Spleen (tissue), 11 donors: ENCODE measurements around the gene TECPR1. TPM values are rescaled to one million over a fixed set of nuclear protein-coding genes. Genes with fewer than 3 reads are reported as not detected.

Experiments
- DNase-seq: peaks from one replicate; pipeline ENCODE4 v3.0.0-alpha.2; 2020
- H3K27ac ChIP-seq, 8 donors: fragments of 200-600 bp; sonication (generic) in 7 of 8; 1 replicate in 4 of 8; 2 replicates in 4 of 8; pipeline versions ENCODE4 v1.5.0 to v1.8.0; 2016 to 2021; ENCODE audit warnings: inconsistent platforms in 4 of 8, mild to moderate bottlenecking in 4 of 8, moderate library complexity in 1 of 8
- H3K27me3 ChIP-seq, 7 donors: fragments of 200-600 bp; sonication (generic) in 6 of 7; replicated peaks in 1 of 7; 1 replicate in 4 of 7; 2 replicates in 3 of 7; pipeline versions ENCODE4 v1.5.0 to v1.8.0; 2016 to 2021; ENCODE audit warnings: inconsistent platforms in 3 of 7, mild to moderate bottlenecking in 1 of 7
- H3K36me3 ChIP-seq, 6 donors: fragments of 200-600 bp; sonication (generic) in 5 of 6; 1 replicate in 4 of 6; 2 replicates in 2 of 6; pipeline versions ENCODE4 v1.5.0 to v1.8.0; 2016 to 2021; ENCODE audit warnings: inconsistent platforms in 2 of 6
- H3K4me1 ChIP-seq, 6 donors: fragments of 200-600 bp; sonication (generic) in 5 of 6; 1 replicate in 3 of 6; 2 replicates in 3 of 6; pipeline versions ENCODE4 v1.5.0 to v1.8.0; 2016 to 2021; ENCODE audit warnings: inconsistent platforms in 3 of 6
- H3K4me3 ChIP-seq, 8 donors: fragments of 200-600 bp; sonication (generic) in 7 of 8; 1 replicate in 4 of 8; 2 replicates in 4 of 8; pipeline versions ENCODE4 v1.5.0 to v1.8.0; 2016 to 2021; ENCODE audit warnings: inconsistent platforms in 4 of 8, mild to moderate bottlenecking in 4 of 8, moderate library complexity in 2 of 8
- H3K9me3 ChIP-seq, 8 donors: fragments of 200-600 bp; sonication (generic) in 7 of 8; 1 replicate in 4 of 8; 2 replicates in 4 of 8; pipeline versions ENCODE4 v1.5.0 to v1.8.0; 2016 to 2021; ENCODE audit warnings: inconsistent platforms in 4 of 8
- POLR2A ChIP-seq, 3 donors: fragments of 450-650 bp; IDR thresholded peaks; one replicate each; pipeline ENCODE4 v1.5.1; 2017; ENCODE audit warnings: antibody characterized with exemption in 3 of 3, mild to moderate bottlenecking in 1 of 3
- POLR2AphosphoS5 ChIP-seq, 3 donors: sonication (generic); formaldehyde crosslinking; IDR thresholded peaks; one replicate each; pipeline ENCODE4 v1.5.1; 2017; ENCODE audit warnings: antibody characterized with exemption in 3 of 3
- WGBS, 5 donors: extraction: QIAGEN DNeasy Blood & Tissue Kit in 3 of 5; methylation state at CpG; one replicate each; pipeline versions ENCODE4 v1.1.5 to v1.1.7; 2013 to 2018; 5-methylcytosine and 5-hydroxymethylcytosine counted together
- intact Hi-C: fragments of 100-400 bp; cut with DNase I; formaldehyde crosslinking; loops from one replicate; pipeline ENCODE4 v1.15.0; 2023; ENCODE audit warnings: low total_unique reads
- polyA plus RNA-seq, 3 donors: library from polyadenylated mRNA; stranded (reverse); fragments of 200-250 nt; gene quantifications; one replicate each; pipeline ENCODE4 v1.2.1, GENCODE V29; 2013
- total RNA-seq, 7 donors: library from RNA; depleted of rRNA in 3 of 7; stranded (reverse); fragments of >200 nt in 3 of 7; fragmentation: NEBNext Ultra II Directional in 4 of 7; extraction: Animal tissue kit (Norgen Biotek cat#: 25700) in 4 of 7; gene quantifications; one replicate each; pipeline versions ENCODE4 v1.1.0 to v1.2.1, GENCODE V29; 2016 to 2021
- TF ChIP-seq, protein P1 (sequence below), 11 experiments: fragments of 200-600 bp in 7 of 11; fragments of 450-650 bp in 4 of 11; sonication (generic) in 4 of 11; IDR thresholded peaks in 8 of 11; conservative IDR thresholded peaks in 3 of 11; 1 replicate in 7 of 11; 2 replicates in 4 of 11; pipeline versions ENCODE4 v1.4.0 to v1.8.0; 2016 to 2021; ENCODE audit warnings: antibody characterized with exemption in 11 of 11, inconsistent platforms in 4 of 11, mild to moderate bottlenecking in 1 of 11
- donor health status: healthy with polysubstance abuse.
- donor health status: DM: no; HTN: no; CAD: no; lungs with moderate emphysema.
- donor health status: DM: no; HTN: no; CAD: no.
- donor health status: Bipolar disorder and iron deficiency.
- donor health status: healthy.
- donor health status: DM: no; HTN: no; CAD: no.
- donor health status: DM: yes; HTN: yes; CAD: no.

TECPR1 gene
- total and polyA plus RNA-seq, 10 donors: 8.4 to 86.4 (median 40.1) TPM

DNA sequence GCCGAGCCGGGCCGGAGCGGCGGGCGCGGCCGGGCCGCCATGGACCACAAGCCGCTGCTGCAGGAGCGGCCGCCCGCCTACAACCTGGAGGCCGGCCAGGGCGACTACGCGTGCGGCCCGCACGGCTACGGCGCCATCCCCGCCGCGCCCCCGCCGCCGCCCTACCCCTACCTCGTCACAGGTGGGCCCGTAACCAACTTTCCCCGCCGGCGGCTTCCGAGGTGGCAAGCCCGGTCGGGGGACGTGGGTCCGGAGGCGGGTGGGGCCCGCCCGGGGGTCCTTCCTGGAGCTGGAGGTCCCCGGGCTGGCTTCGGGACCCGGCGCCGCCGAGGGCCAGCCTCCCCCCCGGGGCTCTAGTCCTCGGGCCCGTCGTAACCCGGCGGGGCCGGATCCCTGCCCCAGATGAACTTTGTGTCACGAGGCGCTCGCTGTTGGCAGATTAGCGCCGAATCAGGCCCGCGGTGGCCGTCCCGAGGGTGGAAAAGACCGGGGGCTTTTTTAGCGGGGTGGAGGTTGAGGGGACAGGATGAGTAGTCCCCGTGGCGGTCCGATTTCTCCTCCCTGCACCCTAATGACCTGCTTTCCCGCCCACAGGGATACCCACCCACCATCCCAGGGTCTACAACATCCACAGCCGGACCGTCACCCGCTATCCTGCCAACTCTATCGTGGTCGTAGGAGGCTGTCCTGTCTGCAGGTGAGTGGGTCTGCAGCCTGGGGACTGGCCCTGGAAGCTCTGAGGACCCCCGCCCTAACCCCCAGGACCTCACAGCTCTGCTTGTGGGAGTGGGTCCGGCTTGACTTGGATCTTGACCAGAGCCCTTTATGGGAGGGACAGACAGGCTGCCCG, 29.9 kb upstream of the TECPR1 start:
- 0 to 7% (median 5%) methylated on average over 9 to 77 of the region's 77 CpGs for WGBS, 5 donors
- H3K4me1 ChIP-seq: peaks cover 41 to 66% (median 56%) of the 10 kb centered on the region in 6 donors

DNA sequence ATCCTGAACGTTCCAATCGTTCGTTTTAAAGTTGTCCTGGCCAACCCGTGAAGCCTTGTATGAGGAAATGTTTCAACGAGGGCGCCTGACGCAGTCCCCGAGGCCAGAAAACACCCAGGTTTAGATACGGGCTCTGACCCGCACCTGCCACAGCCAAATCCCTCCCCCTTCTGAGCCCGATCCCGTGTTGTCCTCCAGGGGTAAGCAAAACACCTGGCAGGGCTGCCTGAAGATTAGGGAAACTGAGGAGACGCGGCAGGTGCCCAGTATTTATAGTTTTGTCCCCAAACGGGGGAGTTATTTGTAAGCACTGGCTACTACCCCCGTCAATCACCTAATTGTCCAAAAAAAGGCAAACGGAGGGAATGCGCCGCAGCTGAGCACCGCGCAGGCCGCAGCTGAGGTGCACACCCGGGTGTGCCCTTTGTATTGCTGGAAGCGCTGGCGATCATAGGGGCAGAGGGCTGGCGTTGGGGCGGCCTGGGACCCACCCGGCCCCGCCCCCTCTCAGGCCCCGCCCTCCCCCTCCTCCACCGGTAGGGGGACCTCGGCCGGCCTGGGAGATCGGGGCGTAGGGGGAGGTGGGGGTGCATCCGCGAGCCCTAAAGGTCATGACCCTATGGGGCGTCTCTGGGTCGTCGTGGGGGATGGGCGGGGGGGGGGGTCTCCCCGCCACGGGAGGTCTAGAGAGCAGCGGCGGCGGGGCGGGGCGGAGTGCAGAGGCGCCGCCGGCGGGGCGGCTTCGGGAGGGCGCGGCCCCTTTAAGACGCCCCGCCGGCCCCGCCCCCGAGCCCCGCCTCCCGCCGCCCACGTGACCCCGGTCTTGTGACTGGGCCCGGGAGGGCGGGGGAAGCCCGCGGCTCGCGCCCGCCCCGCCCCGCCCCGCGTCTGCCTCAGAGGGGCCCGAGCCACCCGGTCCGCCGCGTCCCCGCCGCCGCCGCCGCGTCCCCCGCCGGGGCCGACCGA, 29.0 kb upstream of the TECPR1 start, which contains the start of gene BRI3:
Gene BRI3 (plus strand): TSS at position 896 of the 966 bp plus-strand sequence. CDS start 110 bp downstream, outside the sequence.
- no peaks in the 10 kb centered on the region for H3K9me3 ChIP-seq
- peak within 1 kb of the TSS; percentile 82 to 98 (median 94) for H3K27ac ChIP-seq
- intact Hi-C loops: no loop called here
- TF ChIP-seq POLR2AphosphoS5 (IDR thresholded peaks at IDR 0.05) (peak; percentile 92 to 98 (median 94)), POLR2A (IDR thresholded peaks at IDR 0.05) (peak; percentile 15 to 92 (median 65))
- TF ChIP-seq, protein P1, sequence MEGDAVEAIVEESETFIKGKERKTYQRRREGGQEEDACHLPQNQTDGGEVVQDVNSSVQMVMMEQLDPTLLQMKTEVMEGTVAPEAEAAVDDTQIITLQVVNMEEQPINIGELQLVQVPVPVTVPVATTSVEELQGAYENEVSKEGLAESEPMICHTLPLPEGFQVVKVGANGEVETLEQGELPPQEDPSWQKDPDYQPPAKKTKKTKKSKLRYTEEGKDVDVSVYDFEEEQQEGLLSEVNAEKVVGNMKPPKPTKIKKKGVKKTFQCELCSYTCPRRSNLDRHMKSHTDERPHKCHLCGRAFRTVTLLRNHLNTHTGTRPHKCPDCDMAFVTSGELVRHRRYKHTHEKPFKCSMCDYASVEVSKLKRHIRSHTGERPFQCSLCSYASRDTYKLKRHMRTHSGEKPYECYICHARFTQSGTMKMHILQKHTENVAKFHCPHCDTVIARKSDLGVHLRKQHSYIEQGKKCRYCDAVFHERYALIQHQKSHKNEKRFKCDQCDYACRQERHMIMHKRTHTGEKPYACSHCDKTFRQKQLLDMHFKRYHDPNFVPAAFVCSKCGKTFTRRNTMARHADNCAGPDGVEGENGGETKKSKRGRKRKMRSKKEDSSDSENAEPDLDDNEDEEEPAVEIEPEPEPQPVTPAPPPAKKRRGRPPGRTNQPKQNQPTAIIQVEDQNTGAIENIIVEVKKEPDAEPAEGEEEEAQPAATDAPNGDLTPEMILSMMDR (IDR thresholded peaks at IDR 0.05 in 8 of 11, conservative IDR thresholded peaks at IDR 0.05 in 3 of 11): peak in 4 of 11 experiments; percentile 7 to 54 (median 28)
- H3K4me1 ChIP-seq: peaks cover 34 to 66% (median 47%) of the 10 kb centered on the region in 6 donors
- 0 to 1% (median 1%) methylated on average over 29 to 91 of the region's 92 CpGs for WGBS, 5 donors
- H3K4me3 ChIP-seq: peak within 1 kb of the TSS; percentile 61 to 94 (median 80)
- H3K36me3 ChIP-seq: peaks cover 0 to 32% (median 0%) of the 10 kb centered on the region in 6 donors
- no peaks in the 10 kb centered on the region for H3K27me3 ChIP-seq
- peak; percentile 97 for DNase-seq

More for the DNA sequence above, 29.9 kb upstream of the TECPR1 start:
- Histone ChIP-seq H3K36me3 (peaks cover 0 to 41% (median 2%) of the 10 kb centered on the region in 6 donors), H3K4me3 (peak overlapping the region; percentile 60 to 94 (median 80)), H3K27me3 (no peaks in the 10 kb centered on the region), H3K9me3 (no peaks in the 10 kb centered on the region), H3K27ac (peak overlapping the region; percentile 82 to 98 (median 94))
- peak; percentile 95 for DNase-seq
- TF ChIP-seq POLR2A (IDR thresholded peaks at IDR 0.05) (no peak), POLR2AphosphoS5 (IDR thresholded peaks at IDR 0.05) (no peak)
- TF ChIP-seq, protein P1 (IDR thresholded peaks at IDR 0.05 in 8 of 11, conservative IDR thresholded peaks at IDR 0.05 in 3 of 11): no peak
- intact Hi-C loops: no loop called here

DNA sequence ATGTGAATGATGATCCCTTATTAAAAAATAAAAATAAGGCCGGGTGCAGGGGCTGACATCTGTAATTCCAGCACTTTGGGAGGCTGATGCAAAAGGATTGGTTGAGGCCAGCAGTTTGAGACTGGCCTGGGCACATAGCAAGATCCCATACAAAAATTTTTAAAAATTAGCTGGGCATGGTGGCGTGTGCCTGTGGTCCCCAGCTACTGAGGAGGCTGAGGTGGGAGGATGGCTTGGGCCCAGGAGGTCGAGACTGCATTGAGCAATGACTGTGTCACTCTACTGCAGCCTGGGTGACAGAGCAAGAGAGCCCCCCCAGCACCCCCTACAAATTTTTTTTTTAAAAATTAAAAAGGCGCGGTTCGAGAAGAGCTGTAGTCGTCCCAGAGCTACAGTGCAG, 28.3 kb upstream of the TECPR1 start:
- no peak for DNase-seq
- peak overlapping the region in 7 of 8 donors; percentile 86 to 98 (median 93) for H3K27ac ChIP-seq
- intact Hi-C loops: no loop called here
- peaks cover 0 to 24% (median 0%) of the 10 kb centered on the region in 6 donors for H3K36me3 ChIP-seq
- no peaks in the 10 kb centered on the region for H3K27me3 ChIP-seq
- H3K4me3 ChIP-seq: peak overlapping the region in 6 of 8 donors; percentile 59 to 94 (median 80)
- no peaks in the 10 kb centered on the region for H3K9me3 ChIP-seq
- TF ChIP-seq, protein P1 (IDR thresholded peaks at IDR 0.05 in 8 of 11, conservative IDR thresholded peaks at IDR 0.05 in 3 of 11): no peak
- TF ChIP-seq POLR2AphosphoS5 (IDR thresholded peaks at IDR 0.05) (no peak), POLR2A (IDR thresholded peaks at IDR 0.05) (no peak)
- H3K4me1 ChIP-seq: peaks cover 26 to 64% (median 39%) of the 10 kb centered on the region in 6 donors
- WGBS, 5 donors: 58 to 66% (median 62%) methylated on average over 7 of the region's 7 CpGs
